Keratinocyte (primary cell): ENCODE results near the gene C5AR1. TPM values are rescaled to one million over a fixed set of nuclear protein-coding genes. Genes with fewer than 3 reads are reported as not detected.
A peak's percentile ranks its signal among the peaks of the same experiment; 100 is the strongest.

Experiments
- DNase-seq: peaks from one replicate; pipeline ENCODE4 v3.0.0-alpha.2; 2011; ENCODE audit warnings: low read depth, missing footprints, low spot score
- FAIRE-seq: peaks from 2 replicates; lab custom pipeline; 2011; peaks lifted over from hg19 to GRCh38; lab: Jason Lieb, UNC
- H2AFZ ChIP-seq: 2 replicates; pipeline ENCODE4 v1.6.0; 2012; ENCODE audit warnings: low read length, control low read depth, inconsistent platforms; ENCODE audit not compliant: control insufficient read depth
- H3K27ac ChIP-seq: 2 replicates; pipeline ENCODE4 v1.5.1; 2011; ENCODE audit warnings: low read length; ENCODE audit not compliant: control insufficient read depth, insufficient read depth
- H3K27me3 ChIP-seq: 3 replicates; pipeline ENCODE4 v1.6.0; 2011; ENCODE audit warnings: low read length; ENCODE audit not compliant: control insufficient read depth, insufficient read depth; ENCODE audit errors: extremely low read depth
- H3K36me3 ChIP-seq, 2 experiments: 2 replicates in 1 of 2; 3 replicates in 1 of 2; pipeline ENCODE4 v1.5.1; 2011; ENCODE audit warnings: low read length in 2 of 2, mild to moderate bottlenecking in 1 of 2; ENCODE audit not compliant: control insufficient read depth in 2 of 2, insufficient read depth in 2 of 2; ENCODE audit errors: extremely low read depth in 1 of 2
- H3K4me1 ChIP-seq: 3 replicates; pipeline ENCODE4 v1.5.1; 2011; ENCODE audit warnings: low read length; ENCODE audit not compliant: control insufficient read depth, insufficient read depth; ENCODE audit errors: extremely low read depth
- H3K4me2 ChIP-seq: 3 replicates; pipeline ENCODE4 v1.6.0; 2011; ENCODE audit warnings: low read depth, low read length; ENCODE audit not compliant: control insufficient read depth, insufficient read depth; ENCODE audit errors: extremely low read depth
- H3K4me3 ChIP-seq, 3 experiments: fragments of 200-600 bp in 1 of 3; sonication (generic) in 1 of 3; 2 replicates in 2 of 3; 3 replicates in 1 of 3; pipeline ENCODE4 v1.5.1; 2011 to 2016; ENCODE audit warnings: low read length in 3 of 3, mild to moderate bottlenecking in 3 of 3, control low read depth in 2 of 3, inconsistent platforms in 1 of 3, low read depth in 1 of 3, mixed read lengths in 1 of 3, mixed run types in 1 of 3, moderate library complexity in 1 of 3; ENCODE audit not compliant: control insufficient read depth in 2 of 3, insufficient read depth in 2 of 3; ENCODE audit errors: extremely low read depth in 1 of 3
- H3K79me2 ChIP-seq: 2 replicates; pipeline ENCODE4 v1.6.0; 2012; ENCODE audit warnings: low read length; ENCODE audit not compliant: control insufficient read depth, insufficient read depth
- H3K9ac ChIP-seq: 3 replicates; pipeline ENCODE4 v1.6.0; 2011; ENCODE audit warnings: low read length; ENCODE audit not compliant: control insufficient read depth, insufficient read depth; ENCODE audit errors: extremely low read depth
- H3K9me1 ChIP-seq: 3 replicates; pipeline ENCODE4 v1.6.0; 2011; ENCODE audit warnings: low read length; ENCODE audit not compliant: control insufficient read depth, insufficient read depth; ENCODE audit errors: extremely low read depth
- H3K9me3 ChIP-seq: 2 replicates; pipeline ENCODE4 v1.5.1; 2012; ENCODE audit warnings: low read depth, low read length; ENCODE audit not compliant: control insufficient read depth
- H4K20me1 ChIP-seq: 3 replicates; pipeline ENCODE4 v1.6.0; 2011; ENCODE audit warnings: low read length; ENCODE audit not compliant: control insufficient read depth, insufficient read depth; ENCODE audit errors: extremely low read depth
- EZH2 ChIP-seq: IDR thresholded peaks from one replicate; pipeline ENCODE4 v1.6.1; 2012; ENCODE audit warnings: inconsistent platforms, mild to moderate bottlenecking, low read length, moderate library complexity
- dilution Hi-C: fragments of 300-500 bp; cut with MboI; formaldehyde crosslinking; loops from one replicate; pipeline ENCODE4 v1.7.0; 2020; ENCODE audit warnings: low sequenced_read_pairs; ENCODE audit not compliant: extremely low pct_ligation_motif_present
- polyA plus RNA-seq, 5 experiments: library from polyadenylated mRNA; depleted of rRNA in 3 of 5; stranded (reverse) in 3 of 5; stranded (forward) in 1 of 5; unstranded in 1 of 5; fragments of >200 nt; gene quantifications; 1 replicate in 1 of 5; 2 replicates in 3 of 5; 3 replicates in 1 of 5; pipeline versions ENCODE4 v1.2.1 to v1.2.3, GENCODE V29; 2011 to 2012; ENCODE audit warnings: missing spikeins in 2 of 5, low read depth in 1 of 5, low replicate concordance in 1 of 5
- TF ChIP-seq, protein P1 (sequence below), 3 experiments: IDR thresholded peaks in 1 of 3; conservative IDR thresholded peaks in 1 of 3; optimal IDR thresholded peaks in 1 of 3; 2 replicates in 2 of 3; 3 replicates in 1 of 3; pipeline versions ENCODE3 to v1.5.1; 2011; ENCODE audit warnings: low read length in 3 of 3, mild to moderate bottlenecking in 3 of 3, moderate library complexity in 2 of 3, control low read depth in 1 of 3, inconsistent platforms in 1 of 3; ENCODE audit not compliant: insufficient read depth in 2 of 3; ENCODE audit errors: extremely low read depth in 1 of 3

The C5AR1 gene
- polyA plus RNA-seq, 1 donor (not counting 4 experiments of a cell fraction or from before 2014, with no cell fraction given): 0.42 TPM

DNA sequence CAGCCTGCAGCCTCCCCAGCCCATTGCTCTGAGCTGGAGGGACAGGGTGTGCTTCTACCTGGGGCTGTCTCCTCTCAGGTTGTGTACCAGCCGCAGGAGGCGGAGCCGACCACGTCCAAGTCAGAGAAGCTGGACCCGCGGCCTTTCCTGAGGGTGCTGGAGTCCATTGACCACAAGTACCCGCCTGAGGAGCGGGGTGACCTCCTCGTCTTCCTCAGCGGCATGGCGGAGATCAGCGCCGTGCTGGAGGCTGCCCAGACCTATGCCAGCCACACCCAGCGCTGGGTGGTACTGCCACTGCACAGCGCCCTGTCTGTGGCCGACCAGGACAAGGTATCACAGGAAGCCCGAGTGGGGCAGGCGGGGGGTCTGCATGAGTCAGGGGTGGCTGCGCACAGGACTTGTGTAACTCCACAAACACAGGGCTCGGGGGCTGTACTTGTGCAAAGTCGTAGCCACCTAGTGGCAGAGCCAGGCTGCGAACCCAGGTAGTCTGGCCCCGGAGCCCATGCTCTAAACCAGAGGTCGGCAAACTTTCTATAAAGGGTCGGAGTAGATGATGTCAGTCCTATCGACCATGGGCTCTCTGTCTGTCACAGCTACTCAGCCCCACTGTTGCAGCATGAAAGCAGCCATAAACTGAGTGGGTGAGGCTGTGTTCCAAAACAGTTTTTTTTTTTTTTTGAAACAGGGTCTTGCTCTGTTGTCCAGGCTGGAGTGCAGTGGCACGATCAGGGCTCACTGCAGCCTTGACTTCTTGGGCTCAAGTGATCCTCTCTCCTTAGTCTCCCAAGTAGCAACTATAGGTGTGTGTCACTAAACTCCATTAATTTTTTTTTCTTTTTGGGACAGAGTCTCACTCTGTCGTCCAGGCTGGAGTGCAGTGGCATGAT lies 48.4 kb downstream of the C5AR1 start:
- no peaks in the 10 kb centered on the region for H3K9me1 ChIP-seq
- H3K4me1 ChIP-seq: no peaks in the 10 kb centered on the region
- H3K9me3 ChIP-seq: no peaks in the 10 kb centered on the region
- H3K4me2 ChIP-seq: no peak overlapping the region
- DNase-seq: no peak
- H3K27ac ChIP-seq: no peak overlapping the region
- peaks cover 39 to 54% of the 10 kb centered on the region in 2 experiments for H3K36me3 ChIP-seq
- H3K9ac ChIP-seq: no peak overlapping the region
- TF ChIP-seq, protein P1, sequence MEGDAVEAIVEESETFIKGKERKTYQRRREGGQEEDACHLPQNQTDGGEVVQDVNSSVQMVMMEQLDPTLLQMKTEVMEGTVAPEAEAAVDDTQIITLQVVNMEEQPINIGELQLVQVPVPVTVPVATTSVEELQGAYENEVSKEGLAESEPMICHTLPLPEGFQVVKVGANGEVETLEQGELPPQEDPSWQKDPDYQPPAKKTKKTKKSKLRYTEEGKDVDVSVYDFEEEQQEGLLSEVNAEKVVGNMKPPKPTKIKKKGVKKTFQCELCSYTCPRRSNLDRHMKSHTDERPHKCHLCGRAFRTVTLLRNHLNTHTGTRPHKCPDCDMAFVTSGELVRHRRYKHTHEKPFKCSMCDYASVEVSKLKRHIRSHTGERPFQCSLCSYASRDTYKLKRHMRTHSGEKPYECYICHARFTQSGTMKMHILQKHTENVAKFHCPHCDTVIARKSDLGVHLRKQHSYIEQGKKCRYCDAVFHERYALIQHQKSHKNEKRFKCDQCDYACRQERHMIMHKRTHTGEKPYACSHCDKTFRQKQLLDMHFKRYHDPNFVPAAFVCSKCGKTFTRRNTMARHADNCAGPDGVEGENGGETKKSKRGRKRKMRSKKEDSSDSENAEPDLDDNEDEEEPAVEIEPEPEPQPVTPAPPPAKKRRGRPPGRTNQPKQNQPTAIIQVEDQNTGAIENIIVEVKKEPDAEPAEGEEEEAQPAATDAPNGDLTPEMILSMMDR (optimal IDR thresholded peaks at IDR 0.05 in 1 of 3, IDR thresholded peaks at IDR 0.05 in 1 of 3, conservative IDR thresholded peaks at IDR 0.05 in 1 of 3; ENCODE audit: extremely low read depth in 1 of 3, insufficient read depth in 2 of 3, low read length in 3 of 3): peak in 2 of 3 experiments; percentile 36 to 39
- TF ChIP-seq EZH2: no peak
- dilution Hi-C loops: no loop called here
- H3K79me2 ChIP-seq: peaks cover 18% of the 10 kb centered on the region
- no peaks in the 10 kb centered on the region for H3K27me3 ChIP-seq
- H2AFZ ChIP-seq: no peak overlapping the region
- no peak overlapping the region for H3K4me3 ChIP-seq
- no peak for FAIRE-seq
- no peaks in the 10 kb centered on the region for H4K20me1 ChIP-seq

DNA sequence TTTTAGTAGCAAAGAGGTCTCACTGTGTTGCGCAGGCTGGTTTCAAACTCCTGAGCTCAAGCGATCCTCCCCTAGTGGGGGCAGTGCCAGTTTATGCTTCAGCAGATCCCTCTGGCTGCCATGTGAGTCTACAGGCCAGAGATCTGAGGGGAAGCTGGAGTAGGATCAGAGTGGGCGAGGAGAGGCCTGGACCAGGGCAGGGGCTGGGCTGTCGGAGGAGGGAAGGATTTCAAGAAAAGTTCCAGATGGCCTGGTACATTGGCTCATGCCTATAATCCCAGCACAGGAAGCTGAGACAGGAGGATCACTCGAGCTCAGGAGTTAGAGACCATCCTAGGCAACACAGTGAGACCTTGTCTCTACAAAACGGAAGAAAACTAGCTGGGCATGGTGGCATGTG lies 49.3 kb downstream of the C5AR1 start:
- dilution Hi-C loops: no loop called here
- TF ChIP-seq EZH2: no peak
- TF ChIP-seq, protein P1 (optimal IDR thresholded peaks at IDR 0.05 in 1 of 3, IDR thresholded peaks at IDR 0.05 in 1 of 3, conservative IDR thresholded peaks at IDR 0.05 in 1 of 3; ENCODE audit: extremely low read depth in 1 of 3, insufficient read depth in 2 of 3, low read length in 3 of 3): no peak
- Histone ChIP-seq H3K9me3 (no peaks in the 10 kb centered on the region), H3K9ac (no peak overlapping the region), H3K36me3 (peaks cover 34 to 54% of the 10 kb centered on the region in 2 experiments), H3K27ac (no peak overlapping the region), H3K27me3 (no peaks in the 10 kb centered on the region), H2AFZ (no peak overlapping the region), H3K4me2 (no peak overlapping the region), H3K4me1 (peaks cover 2% of the 10 kb centered on the region), H3K9me1 (no peaks in the 10 kb centered on the region), H3K4me3 (no peak overlapping the region), H4K20me1 (no peaks in the 10 kb centered on the region), H3K79me2 (peaks cover 11% of the 10 kb centered on the region)
- DNase-seq (no peak), FAIRE-seq (no peak)
